HG02973 (cell line): Measurements from ENCODE around the gene MRPS22.

Source experiments
- ATAC-seq: cut with Tn5 transposase; IDR thresholded peaks from one replicate; pipeline ENCODE4 v1.9.1; 2021; ENCODE audit warnings: moderate library complexity; ENCODE audit not compliant: unreplicated experiment

The MRPS22 gene

GRCh38 chr3:139343895-139344856 is at the start of gene MRPS22:
TSS of gene MRPS22 (plus strand) at chr3:139344020. CDS start at chr3:139344027, 7 bp downstream.
- peak; percentile 97 for ATAC-seq

- no peak for ATAC-seq
Observed at GRCh38 chr3:139295040-139295439, 48.8 kb upstream of the MRPS22 start.

- no peak for ATAC-seq
Observed at GRCh38 chr3:139296141-139296718, 47.6 kb upstream of the MRPS22 start.

- no peak for ATAC-seq
Observed at GRCh38 chr3:139297588-139298311, 46.1 kb upstream of the MRPS22 start.

- ATAC-seq, result no peak
Observed at GRCh38 chr3:139299261-139300132, 44.3 kb upstream of the MRPS22 start.

- ATAC-seq, result no peak
Observed at GRCh38 chr3:139300416-139300815, 43.4 kb upstream of the MRPS22 start.

- ATAC-seq, result no peak
Observed at GRCh38 chr3:139301183-139301582, 42.6 kb upstream of the MRPS22 start.

GRCh38 chr3:139301654-139302053 is 42.2 kb upstream of the MRPS22 start:
- ATAC-seq, result no peak

- no peak for ATAC-seq
Observed at GRCh38 chr3:139302084-139302800, 41.6 kb upstream of the MRPS22 start.

- ATAC-seq, result no peak
Observed at GRCh38 chr3:139302801-139303113, 41.1 kb upstream of the MRPS22 start.

- ATAC-seq, result no peak
Observed at GRCh38 chr3:139303216-139303615, 40.6 kb upstream of the MRPS22 start.

- ATAC-seq, result no peak
Observed at GRCh38 chr3:139304383-139304782, 39.4 kb upstream of the MRPS22 start.

- ATAC-seq, result no peak
Observed at GRCh38 chr3:139306078-139306477, 37.7 kb upstream of the MRPS22 start.

GRCh38 chr3:139307072-139307491 is 36.7 kb upstream of the MRPS22 start:
- ATAC-seq, result no peak

GRCh38 chr3:139307601-139308555 is 35.9 kb upstream of the MRPS22 start:
- no peak for ATAC-seq

GRCh38 chr3:139308560-139308959 is 35.3 kb upstream of the MRPS22 start:
- no peak for ATAC-seq

- ATAC-seq, result no peak
Observed at GRCh38 chr3:139309061-139309591, 34.7 kb upstream of the MRPS22 start.

GRCh38 chr3:139309880-139310279 is 33.9 kb upstream of the MRPS22 start:
- ATAC-seq, result no peak

GRCh38 chr3:139310474-139310933 is 33.3 kb upstream of the MRPS22 start:
- ATAC-seq, result no peak
